WI38 (cell line): ENCODE measurements around the gene PDC.

Experiments used
- H3K4me3 ChIP-seq: 2 replicates; pipeline ENCODE4 v1.5.1; 2011; ENCODE audit warnings: low read depth, mild to moderate bottlenecking, control low read depth, low read length
- CTCF ChIP-seq: IDR thresholded peaks from 2 replicates; pipeline ENCODE4 v1.5.1; 2012; ENCODE audit warnings: low read depth, mild to moderate bottlenecking, control low read depth, low read length

PDC gene

GRCh38 chr1:186497651-186498050 is 36.7 kb upstream of the PDC start:
- no peak overlapping the region for H3K4me3 ChIP-seq
- no peak for TF ChIP-seq CTCF

- H3K4me3 ChIP-seq: no peak overlapping the region
- no peak for TF ChIP-seq CTCF
These were observed 35.4 kb upstream of the PDC start for GRCh38 chr1:186496171-186496851.

- H3K4me3 ChIP-seq: no peak overlapping the region
- TF ChIP-seq CTCF: no peak
These were observed 33.9 kb upstream of the PDC start for GRCh38 chr1:186494832-186495271.

- TF ChIP-seq CTCF: no peak
- no peak overlapping the region for H3K4me3 ChIP-seq
These were observed 31.8 kb upstream of the PDC start for GRCh38 chr1:186492531-186493291.

GRCh38 chr1:186491336-186491735 is 30.4 kb upstream of the PDC start:
- no peak overlapping the region for H3K4me3 ChIP-seq
- TF ChIP-seq CTCF: no peak

GRCh38 chr1:186487163-186487562 is 26.2 kb upstream of the PDC start:
- H3K4me3 ChIP-seq: no peak overlapping the region
- no peak for TF ChIP-seq CTCF

GRCh38 chr1:186486061-186486460 is 25.1 kb upstream of the PDC start:
- TF ChIP-seq CTCF: no peak
- H3K4me3 ChIP-seq: no peak overlapping the region
